MCF 10A (cell line): Measurements from ENCODE around the gene CYP19A1. TPM values are rescaled to one million over a fixed set of nuclear protein-coding genes. Genes with fewer than 3 reads are reported as not detected.

Source experiments
- BruUV-seq: library from RNA; stranded (reverse); fragments of 400-500 nt; replicated peaks from 2 replicates; lab custom pipeline; 2021; lab: Mats Ljungman, UMichigan
- CTCF ChIA-PET: fragments of 300-600 bp; sonication (Branson Sonifier 250); formaldehyde crosslinking; extraction: SDS; loops from one replicate; lab custom pipeline; 2021; ENCODE audit warnings: antibody characterized with exemption, inconsistent platforms; lab: Yijun Ruan, JAX
- POLR2A ChIA-PET: fragments of 300-600, 350-650 bp; sonication (Branson Sonifier 250); formaldehyde crosslinking; extraction: SDS; loops from one replicate; lab custom pipeline; 2020; ENCODE audit warnings: antibody characterized with exemption, inconsistent platforms; lab: Yijun Ruan, JAX
- DNase-seq: peaks from one replicate; pipeline ENCODE4 v3.0.0-alpha.2; 2018; ENCODE audit not compliant: unreplicated experiment
- H3K27ac Mint-ChIP-seq: one replicate; pipeline ENCODE4 v1.8.0; 2022; ENCODE audit warnings: mild to moderate bottlenecking, low read depth, mixed read lengths; ENCODE audit not compliant: unreplicated experiment
- H3K27me3 Mint-ChIP-seq: one replicate; pipeline ENCODE4 v1.8.0; 2022; ENCODE audit warnings: mixed read lengths; ENCODE audit not compliant: insufficient read depth, unreplicated experiment
- H3K36me3 Mint-ChIP-seq: one replicate; pipeline ENCODE4 v1.8.0; 2022; ENCODE audit warnings: mild to moderate bottlenecking, moderate library complexity, mixed read lengths; ENCODE audit not compliant: insufficient read depth, unreplicated experiment
- H3K4me1 Mint-ChIP-seq: one replicate; pipeline ENCODE4 v1.8.0; 2022; ENCODE audit warnings: mixed read lengths; ENCODE audit not compliant: insufficient read depth, unreplicated experiment
- H3K4me3 Mint-ChIP-seq: one replicate; pipeline ENCODE4 v1.8.0; 2022; ENCODE audit warnings: mild to moderate bottlenecking, moderate library complexity, mixed read lengths; ENCODE audit not compliant: unreplicated experiment
- H3K9me3 Mint-ChIP-seq: one replicate; pipeline ENCODE4 v1.8.0; 2022; ENCODE audit warnings: mixed read lengths; ENCODE audit not compliant: unreplicated experiment
- intact Hi-C: fragments of 100-400 bp; cut with micrococcal nuclease; formaldehyde crosslinking; loops from 2 replicates; pipeline ENCODE4 v1.14.1; 2022
- total RNA-seq: library from RNA; stranded (reverse); gene quantifications from 2 replicates; pipeline ENCODE4 v1.2.3, GENCODE V29; 2022
- TF ChIP-seq, protein P1 (sequence below): fragments of 200-600 bp; IDR thresholded peaks from one replicate; pipeline ENCODE4 v1.8.0; 2022; ENCODE audit warnings: antibody characterized with exemption, mild to moderate bottlenecking; ENCODE audit not compliant: unreplicated experiment

Gene CYP19A1
- total RNA-seq, 1 experiment from 2014 or later = not detected

DNA sequence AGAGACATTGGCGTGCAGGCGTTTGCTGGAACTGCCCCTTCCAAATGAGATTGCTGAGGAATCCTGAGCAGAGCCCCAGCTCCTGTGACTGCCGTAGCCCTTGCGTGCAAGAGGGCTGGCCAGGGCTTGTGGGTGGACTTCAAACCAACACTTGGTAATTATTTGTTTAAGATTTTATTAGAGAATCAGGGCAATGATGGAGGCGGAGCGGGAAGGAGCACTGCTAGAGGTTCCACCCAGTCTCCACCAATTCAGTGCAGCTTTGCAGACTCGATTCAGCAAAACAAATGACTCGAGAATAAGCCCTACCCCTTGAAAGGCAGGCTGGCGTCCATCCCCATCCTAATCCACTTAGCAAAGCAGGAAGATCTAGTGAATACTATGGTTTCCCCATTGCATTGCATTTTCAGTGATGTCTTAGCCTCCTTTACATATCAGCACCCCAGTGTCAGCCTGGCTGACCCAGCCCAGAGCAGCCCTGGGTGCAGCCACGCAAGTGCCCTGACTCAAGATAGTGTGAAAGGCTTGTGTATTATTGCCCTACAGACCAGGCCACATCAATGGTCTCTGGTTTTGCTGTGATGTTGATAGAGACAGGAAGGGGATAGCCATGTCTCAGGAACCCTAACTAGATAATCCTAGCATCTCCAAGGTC, 29.1 kb upstream of the CYP19A1 start:
- DNase-seq = no peak
- intact Hi-C loops = no loop called here
- ChIA-PET CTCF (interaction anchor here (0.8 to 1.5 kb wide), 3 partner anchors 14 to 206 kb away, joined by 3 to 4 read pairs (median 4); no protein-coding TSS in a partner anchor), POLR2A (no interaction called here)
- Mint-ChIP-seq H3K9me3 (no peaks in the 10 kb centered on the region), H3K36me3 (no peaks in the 10 kb centered on the region), H3K4me1 (peaks cover 11% of the 10 kb centered on the region), H3K27me3 (no peaks in the 10 kb centered on the region), H3K4me3 (no peak overlapping the region), H3K27ac (no peak overlapping the region)
- no TSS peak for BruUV-seq
- TF ChIP-seq, protein P1, sequence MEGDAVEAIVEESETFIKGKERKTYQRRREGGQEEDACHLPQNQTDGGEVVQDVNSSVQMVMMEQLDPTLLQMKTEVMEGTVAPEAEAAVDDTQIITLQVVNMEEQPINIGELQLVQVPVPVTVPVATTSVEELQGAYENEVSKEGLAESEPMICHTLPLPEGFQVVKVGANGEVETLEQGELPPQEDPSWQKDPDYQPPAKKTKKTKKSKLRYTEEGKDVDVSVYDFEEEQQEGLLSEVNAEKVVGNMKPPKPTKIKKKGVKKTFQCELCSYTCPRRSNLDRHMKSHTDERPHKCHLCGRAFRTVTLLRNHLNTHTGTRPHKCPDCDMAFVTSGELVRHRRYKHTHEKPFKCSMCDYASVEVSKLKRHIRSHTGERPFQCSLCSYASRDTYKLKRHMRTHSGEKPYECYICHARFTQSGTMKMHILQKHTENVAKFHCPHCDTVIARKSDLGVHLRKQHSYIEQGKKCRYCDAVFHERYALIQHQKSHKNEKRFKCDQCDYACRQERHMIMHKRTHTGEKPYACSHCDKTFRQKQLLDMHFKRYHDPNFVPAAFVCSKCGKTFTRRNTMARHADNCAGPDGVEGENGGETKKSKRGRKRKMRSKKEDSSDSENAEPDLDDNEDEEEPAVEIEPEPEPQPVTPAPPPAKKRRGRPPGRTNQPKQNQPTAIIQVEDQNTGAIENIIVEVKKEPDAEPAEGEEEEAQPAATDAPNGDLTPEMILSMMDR = no peak

DNA sequence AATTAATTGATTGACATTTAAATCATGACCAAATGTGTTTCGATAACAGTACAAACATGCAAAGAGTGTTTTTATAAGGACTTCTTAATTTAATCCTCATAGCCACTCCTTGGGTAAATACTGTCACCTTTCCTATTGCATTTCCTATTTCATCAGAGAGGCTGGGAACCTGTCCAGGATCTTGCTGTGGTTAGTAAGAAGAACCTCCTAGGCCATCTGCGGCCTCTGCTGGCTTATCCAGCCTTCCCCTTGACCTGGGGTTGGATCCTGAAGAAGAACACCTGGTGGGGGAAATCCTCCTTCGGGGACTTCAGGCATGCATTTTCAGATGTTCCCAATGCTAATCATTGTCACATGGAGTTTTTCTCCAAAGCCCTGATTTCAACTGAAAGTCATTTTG, 28.5 kb upstream of the CYP19A1 start:
- intact Hi-C loops = no loop called here
- Mint-ChIP-seq H3K4me3 (no peak overlapping the region), H3K36me3 (no peaks in the 10 kb centered on the region), H3K27ac (no peak overlapping the region), H3K9me3 (no peaks in the 10 kb centered on the region), H3K4me1 (peaks cover 11% of the 10 kb centered on the region), H3K27me3 (no peaks in the 10 kb centered on the region)
- ChIA-PET POLR2A (no interaction called here), CTCF (interaction anchor here (0.6 to 1.5 kb wide), 4 partner anchors 12 to 205 kb away, joined by 3 to 4 read pairs (median 4); no protein-coding TSS in a partner anchor)
- no TSS peak for BruUV-seq
- peak; percentile 92 for DNase-seq
- TF ChIP-seq, protein P1 = no peak

GRCh38 chr15:51366071-51366470, 27.7 kb upstream of the CYP19A1 start:
- DNase-seq = no peak
- H3K9me3 Mint-ChIP-seq = no peaks in the 10 kb centered on the region
- POLR2A ChIA-PET = no interaction called here
- intact Hi-C loops = no loop called here
- CTCF ChIA-PET = interaction anchor here (1.5 to 2.8 kb wide), 3 partner anchors 16 to 203 kb away, joined by 4 to 15 read pairs (median 8); no protein-coding TSS in a partner anchor
- no peaks in the 10 kb centered on the region for H3K36me3 Mint-ChIP-seq
- H3K4me3 Mint-ChIP-seq = no peak overlapping the region
- no TSS peak for BruUV-seq
- peaks cover 11% of the 10 kb centered on the region for H3K4me1 Mint-ChIP-seq
- H3K27ac Mint-ChIP-seq = no peak overlapping the region
- TF ChIP-seq, protein P1 = no peak
- no peaks in the 10 kb centered on the region for H3K27me3 Mint-ChIP-seq

GRCh38 chr15:51365417-51365816, 27.0 kb upstream of the CYP19A1 start:
- no peak overlapping the region for H3K4me3 Mint-ChIP-seq
- no peaks in the 10 kb centered on the region for H3K36me3 Mint-ChIP-seq
- no peak for DNase-seq
- peaks cover 11% of the 10 kb centered on the region for H3K4me1 Mint-ChIP-seq
- no peaks in the 10 kb centered on the region for H3K27me3 Mint-ChIP-seq
- H3K9me3 Mint-ChIP-seq = no peaks in the 10 kb centered on the region
- ChIA-PET CTCF (interaction anchor here (2.1 to 2.8 kb wide), 2 partner anchors 16 to 202 kb away, joined by 8 to 15 read pairs; no protein-coding TSS in a partner anchor), POLR2A (interaction anchor here (1.0 kb wide), 2 partner anchors 12 to 13 kb away, joined by 3 read pairs; no protein-coding TSS in a partner anchor)
- BruUV-seq = no TSS peak
- no peak overlapping the region for H3K27ac Mint-ChIP-seq
- intact Hi-C loops = no loop called here
- TF ChIP-seq, protein P1 = no peak
